Measurements from ENCODE around the gene TP53RK.

Gene TP53RK

DNA sequence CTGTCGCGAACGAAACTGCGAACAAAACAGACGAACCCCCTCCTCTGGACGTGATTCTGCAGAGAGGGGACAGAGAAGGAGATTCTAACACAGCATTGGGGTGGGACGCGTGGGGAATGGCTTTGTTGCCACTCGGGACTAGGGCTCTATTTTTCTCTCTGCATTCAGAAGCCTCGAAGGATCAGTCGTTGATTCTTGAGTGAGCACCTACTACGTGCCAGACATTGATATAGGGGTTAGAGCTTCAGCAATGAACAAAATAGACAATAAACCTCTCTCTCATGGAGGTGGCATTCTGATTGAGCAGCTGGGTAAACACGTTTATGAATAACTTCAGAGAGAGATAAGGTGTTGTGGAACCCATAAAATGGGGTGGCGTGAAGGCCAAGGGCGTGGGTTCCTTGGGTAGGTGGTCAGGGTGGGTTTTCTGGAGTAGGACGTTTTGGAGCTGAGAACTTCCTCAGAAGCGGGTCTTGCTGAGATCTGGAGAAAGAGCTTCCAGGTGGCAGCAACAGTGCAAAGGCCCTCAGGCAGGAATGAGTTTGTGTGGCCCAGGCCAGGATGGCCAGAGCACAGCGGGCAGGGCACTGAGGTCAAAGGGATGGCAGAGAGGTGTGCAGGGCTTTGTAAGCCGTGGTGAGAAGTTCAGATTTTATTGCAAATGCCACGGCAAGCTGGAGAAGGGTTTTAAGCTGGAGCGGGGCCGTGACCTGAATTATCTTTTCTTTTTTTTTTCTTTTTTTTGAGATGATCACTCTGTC is 21.1 kb upstream of the TP53RK start:
- ATAC-seq, result no peak
- no peak for TF ChIP-seq ZNF70 (CRISPR knock-in tag; IDR thresholded peaks at IDR 0.05)
- TF ChIP-seq, protein P1, sequence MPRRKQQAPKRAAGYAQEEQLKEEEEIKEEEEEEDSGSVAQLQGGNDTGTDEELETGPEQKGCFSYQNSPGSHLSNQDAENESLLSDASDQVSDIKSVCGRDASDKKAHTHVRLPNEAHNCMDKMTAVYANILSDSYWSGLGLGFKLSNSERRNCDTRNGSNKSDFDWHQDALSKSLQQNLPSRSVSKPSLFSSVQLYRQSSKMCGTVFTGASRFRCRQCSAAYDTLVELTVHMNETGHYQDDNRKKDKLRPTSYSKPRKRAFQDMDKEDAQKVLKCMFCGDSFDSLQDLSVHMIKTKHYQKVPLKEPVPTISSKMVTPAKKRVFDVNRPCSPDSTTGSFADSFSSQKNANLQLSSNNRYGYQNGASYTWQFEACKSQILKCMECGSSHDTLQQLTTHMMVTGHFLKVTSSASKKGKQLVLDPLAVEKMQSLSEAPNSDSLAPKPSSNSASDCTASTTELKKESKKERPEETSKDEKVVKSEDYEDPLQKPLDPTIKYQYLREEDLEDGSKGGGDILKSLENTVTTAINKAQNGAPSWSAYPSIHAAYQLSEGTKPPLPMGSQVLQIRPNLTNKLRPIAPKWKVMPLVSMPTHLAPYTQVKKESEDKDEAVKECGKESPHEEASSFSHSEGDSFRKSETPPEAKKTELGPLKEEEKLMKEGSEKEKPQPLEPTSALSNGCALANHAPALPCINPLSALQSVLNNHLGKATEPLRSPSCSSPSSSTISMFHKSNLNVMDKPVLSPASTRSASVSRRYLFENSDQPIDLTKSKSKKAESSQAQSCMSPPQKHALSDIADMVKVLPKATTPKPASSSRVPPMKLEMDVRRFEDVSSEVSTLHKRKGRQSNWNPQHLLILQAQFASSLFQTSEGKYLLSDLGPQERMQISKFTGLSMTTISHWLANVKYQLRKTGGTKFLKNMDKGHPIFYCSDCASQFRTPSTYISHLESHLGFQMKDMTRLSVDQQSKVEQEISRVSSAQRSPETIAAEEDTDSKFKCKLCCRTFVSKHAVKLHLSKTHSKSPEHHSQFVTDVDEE (CRISPR knock-in tag; IDR thresholded peaks at IDR 0.05), result no peak
- TF ChIP-seq ZNF565 (CRISPR knock-in tag; conservative IDR thresholded peaks at IDR 0.05; ENCODE audit: low read depth), result no peak
- no peak for TF ChIP-seq CSDC2 (CRISPR knock-in tag; IDR thresholded peaks at IDR 0.05)
- no peak for TF ChIP-seq ZFP3 (CRISPR knock-in tag; IDR thresholded peaks at IDR 0.05)
- no peak for TF ChIP-seq SNAI2 (CRISPR knock-in tag; IDR thresholded peaks at IDR 0.05)
- TF ChIP-seq, protein P2, sequence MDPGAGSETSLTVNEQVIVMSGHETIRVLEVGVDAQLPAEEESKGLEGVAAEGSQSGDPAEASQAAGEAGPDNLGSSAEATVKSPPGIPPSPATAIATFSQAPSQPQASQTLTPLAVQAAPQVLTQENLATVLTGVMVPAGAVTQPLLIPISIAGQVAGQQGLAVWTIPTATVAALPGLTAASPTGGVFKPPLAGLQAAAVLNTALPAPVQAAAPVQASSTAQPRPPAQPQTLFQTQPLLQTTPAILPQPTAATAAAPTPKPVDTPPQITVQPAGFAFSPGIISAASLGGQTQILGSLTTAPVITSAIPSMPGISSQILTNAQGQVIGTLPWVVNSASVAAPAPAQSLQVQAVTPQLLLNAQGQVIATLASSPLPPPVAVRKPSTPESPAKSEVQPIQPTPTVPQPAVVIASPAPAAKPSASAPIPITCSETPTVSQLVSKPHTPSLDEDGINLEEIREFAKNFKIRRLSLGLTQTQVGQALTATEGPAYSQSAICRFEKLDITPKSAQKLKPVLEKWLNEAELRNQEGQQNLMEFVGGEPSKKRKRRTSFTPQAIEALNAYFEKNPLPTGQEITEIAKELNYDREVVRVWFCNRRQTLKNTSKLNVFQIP (CRISPR knock-in tag; IDR thresholded peaks at IDR 0.05; ENCODE audit: borderline replicate concordance, low read depth), result no peak
- TF ChIP-seq ISL1 (CRISPR knock-in tag; IDR thresholded peaks at IDR 0.05), result no peak
- TF ChIP-seq TOX (CRISPR knock-in tag; IDR thresholded peaks at IDR 0.05; ENCODE audit: borderline replicate concordance), result no peak
- no peak for TF ChIP-seq ESRRG (CRISPR knock-in tag; IDR thresholded peaks at IDR 0.05)
- TF ChIP-seq, protein P3, sequence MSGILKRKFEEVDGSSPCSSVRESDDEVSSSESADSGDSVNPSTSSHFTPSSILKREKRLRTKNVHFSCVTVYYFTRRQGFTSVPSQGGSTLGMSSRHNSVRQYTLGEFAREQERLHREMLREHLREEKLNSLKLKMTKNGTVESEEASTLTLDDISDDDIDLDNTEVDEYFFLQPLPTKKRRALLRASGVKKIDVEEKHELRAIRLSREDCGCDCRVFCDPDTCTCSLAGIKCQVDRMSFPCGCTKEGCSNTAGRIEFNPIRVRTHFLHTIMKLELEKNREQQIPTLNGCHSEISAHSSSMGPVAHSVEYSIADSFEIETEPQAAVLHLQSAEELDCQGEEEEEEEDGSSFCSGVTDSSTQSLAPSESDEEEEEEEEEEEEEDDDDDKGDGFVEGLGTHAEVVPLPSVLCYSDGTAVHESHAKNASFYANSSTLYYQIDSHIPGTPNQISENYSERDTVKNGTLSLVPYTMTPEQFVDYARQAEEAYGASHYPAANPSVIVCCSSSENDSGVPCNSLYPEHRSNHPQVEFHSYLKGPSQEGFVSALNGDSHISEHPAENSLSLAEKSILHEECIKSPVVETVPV (CRISPR knock-in tag; IDR thresholded peaks at IDR 0.05), result no peak
- no peak for TF ChIP-seq ARNTL (CRISPR knock-in tag; IDR thresholded peaks at IDR 0.05; ENCODE audit: borderline replicate concordance, low read depth)
- TF ChIP-seq, protein P4, sequence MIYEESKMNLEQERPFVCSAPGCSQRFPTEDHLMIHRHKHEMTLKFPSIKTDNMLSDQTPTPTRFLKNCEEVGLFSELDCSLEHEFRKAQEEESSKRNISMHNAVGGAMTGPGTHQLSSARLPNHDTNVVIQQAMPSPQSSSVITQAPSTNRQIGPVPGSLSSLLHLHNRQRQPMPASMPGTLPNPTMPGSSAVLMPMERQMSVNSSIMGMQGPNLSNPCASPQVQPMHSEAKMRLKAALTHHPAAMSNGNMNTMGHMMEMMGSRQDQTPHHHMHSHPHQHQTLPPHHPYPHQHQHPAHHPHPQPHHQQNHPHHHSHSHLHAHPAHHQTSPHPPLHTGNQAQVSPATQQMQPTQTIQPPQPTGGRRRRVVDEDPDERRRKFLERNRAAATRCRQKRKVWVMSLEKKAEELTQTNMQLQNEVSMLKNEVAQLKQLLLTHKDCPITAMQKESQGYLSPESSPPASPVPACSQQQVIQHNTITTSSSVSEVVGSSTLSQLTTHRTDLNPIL (CRISPR knock-in tag; IDR thresholded peaks at IDR 0.05; ENCODE audit: low read depth), result no peak
- TF ChIP-seq BACH2 (CRISPR knock-in tag; IDR thresholded peaks at IDR 0.05; ENCODE audit: borderline replicate concordance), result no peak

DNA sequence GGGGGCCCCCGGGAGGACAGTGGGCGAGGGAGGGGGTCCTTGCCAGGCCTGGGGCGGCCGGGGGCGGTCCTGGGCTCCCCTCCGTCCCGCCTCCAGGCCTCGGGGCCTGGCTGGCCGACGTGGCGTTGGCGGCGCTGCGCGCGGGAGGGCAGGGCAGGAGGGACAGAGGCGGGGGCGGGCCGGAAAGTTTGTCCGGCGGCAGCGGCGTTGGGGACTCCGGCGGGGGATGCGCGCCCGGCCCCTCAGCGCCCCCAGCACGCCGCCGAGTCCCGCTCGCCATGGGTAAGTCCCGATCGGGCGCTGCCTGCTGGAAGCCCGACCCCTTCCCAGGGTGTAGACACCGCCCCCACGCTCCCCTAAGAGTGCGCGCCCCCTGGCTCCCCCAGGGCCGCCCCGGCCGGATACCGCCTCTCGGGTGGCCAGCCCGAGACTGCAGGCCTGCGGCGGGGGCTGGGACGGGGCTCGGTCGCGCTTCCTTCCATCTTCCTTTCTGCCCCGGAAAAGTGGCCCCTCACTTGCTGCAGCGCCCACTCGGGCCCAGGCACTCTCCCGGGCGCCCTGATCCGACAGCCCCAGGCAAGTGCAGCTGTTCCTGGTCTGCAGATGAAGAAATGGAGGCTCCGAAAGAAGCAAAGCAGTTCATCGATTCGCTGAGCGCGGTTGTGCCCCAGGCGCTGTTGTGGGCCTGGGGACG is 20.4 kb upstream of the TP53RK start, which contains the start of gene SLC2A10:
TSS of gene SLC2A10 (plus strand) at position 191 of the 694 bp plus-strand sequence. CDS start at position 279, 88 bp downstream.
- TF ChIP-seq, protein P5, sequence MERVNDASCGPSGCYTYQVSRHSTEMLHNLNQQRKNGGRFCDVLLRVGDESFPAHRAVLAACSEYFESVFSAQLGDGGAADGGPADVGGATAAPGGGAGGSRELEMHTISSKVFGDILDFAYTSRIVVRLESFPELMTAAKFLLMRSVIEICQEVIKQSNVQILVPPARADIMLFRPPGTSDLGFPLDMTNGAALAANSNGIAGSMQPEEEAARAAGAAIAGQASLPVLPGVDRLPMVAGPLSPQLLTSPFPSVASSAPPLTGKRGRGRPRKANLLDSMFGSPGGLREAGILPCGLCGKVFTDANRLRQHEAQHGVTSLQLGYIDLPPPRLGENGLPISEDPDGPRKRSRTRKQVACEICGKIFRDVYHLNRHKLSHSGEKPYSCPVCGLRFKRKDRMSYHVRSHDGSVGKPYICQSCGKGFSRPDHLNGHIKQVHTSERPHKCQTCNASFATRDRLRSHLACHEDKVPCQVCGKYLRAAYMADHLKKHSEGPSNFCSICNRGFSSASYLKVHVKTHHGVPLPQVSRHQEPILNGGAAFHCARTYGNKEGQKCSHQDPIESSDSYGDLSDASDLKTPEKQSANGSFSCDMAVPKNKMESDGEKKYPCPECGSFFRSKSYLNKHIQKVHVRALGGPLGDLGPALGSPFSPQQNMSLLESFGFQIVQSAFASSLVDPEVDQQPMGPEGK (CRISPR knock-in tag; IDR thresholded peaks at IDR 0.05; ENCODE audit: borderline replicate concordance), result peak; percentile 81
- no peak for TF ChIP-seq ISL1 (CRISPR knock-in tag; IDR thresholded peaks at IDR 0.05)
- peak; percentile 95 for ATAC-seq

DNA sequence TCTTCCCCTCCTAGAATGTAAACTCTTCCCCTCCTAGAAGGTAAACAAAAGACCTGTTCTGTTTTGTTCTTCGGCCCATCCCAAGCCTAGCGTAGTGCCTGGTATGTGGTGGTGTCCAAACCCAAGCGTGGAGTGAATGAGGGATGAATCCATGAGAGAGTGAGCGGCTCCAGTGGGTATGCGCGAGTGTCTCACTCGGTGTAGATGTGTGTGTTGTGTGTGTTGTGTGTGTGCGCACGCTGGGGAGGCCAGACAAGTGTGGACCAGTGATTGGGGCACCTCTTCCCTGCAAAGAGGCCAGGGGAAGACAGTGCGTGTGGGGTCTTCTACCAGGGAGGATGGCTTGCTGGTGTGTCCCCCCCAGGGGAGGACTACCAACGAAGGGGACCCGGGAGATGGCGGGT is 19.8 kb upstream of the TP53RK start:
- ATAC-seq, result peak; percentile 41; the same call in 2 of the 3 replicates
- TF ChIP-seq OSR1 (CRISPR knock-in tag; IDR thresholded peaks at IDR 0.05) (no peak), ISL1 (CRISPR knock-in tag; IDR thresholded peaks at IDR 0.05) (no peak), ZFP30 (CRISPR knock-in tag; IDR thresholded peaks at IDR 0.05) (no peak), GLIS3 (CRISPR knock-in tag; IDR thresholded peaks at IDR 0.05) (no peak), ZFP3 (CRISPR knock-in tag; IDR thresholded peaks at IDR 0.05) (no peak), TOX (CRISPR knock-in tag; IDR thresholded peaks at IDR 0.05; ENCODE audit: borderline replicate concordance) (no peak), ESRRG (CRISPR knock-in tag; IDR thresholded peaks at IDR 0.05) (no peak), TCF4 (CRISPR knock-in tag; IDR thresholded peaks at IDR 0.05; ENCODE audit: borderline replicate concordance) (no peak), CSDC2 (CRISPR knock-in tag; IDR thresholded peaks at IDR 0.05) (no peak)
- TF ChIP-seq, protein P2 (CRISPR knock-in tag; IDR thresholded peaks at IDR 0.05; ENCODE audit: borderline replicate concordance, low read depth), result no peak
- TF ChIP-seq, protein P1 (CRISPR knock-in tag; IDR thresholded peaks at IDR 0.05), result no peak
- TF ChIP-seq, protein P3 (CRISPR knock-in tag; IDR thresholded peaks at IDR 0.05), result no peak
